ENCODE measurements around the gene SCO1.

- TF ChIP-seq CTCF (IDR thresholded peaks at IDR 0.05) (no peak), POLR2A (IDR thresholded peaks at IDR 0.05) (no peak)
Observed at GRCh38 chr17:10745231-10745630, 47.9 kb upstream of the SCO1 start.
